A549 (cell line): ENCODE data around the gene CNOT6. TPM values are rescaled to one million over a fixed set of nuclear protein-coding genes. Genes with fewer than 3 reads are reported as not detected.

Source experiments
- ATAC-seq, 2 experiments: fragments of 200-7000 bp in 1 of 2; fragments of >200 bp in 1 of 2; cut with Nextera tagmentation in 1 of 2; cut with Tn5 transposase in 1 of 2; 3 replicates each; pipeline versions ENCODE4 v1.8.0 to v1.9.1; 2018 to 2020; ENCODE audit warnings: mild to moderate bottlenecking in 1 of 2, moderate library complexity in 1 of 2
- CTCF ChIA-PET: fragments of 300-600 bp; sonication (Branson Sonifier 250); formaldehyde crosslinking; extraction: SDS; loops from one replicate; lab custom pipeline; 2021; ENCODE audit warnings: antibody characterized with exemption, inconsistent platforms; lab: Yijun Ruan, JAX
- POLR2A ChIA-PET: fragments of 350-600 bp; formaldehyde crosslinking; extraction: SDS; loops from one replicate; lab custom pipeline; 2021; ENCODE audit warnings: antibody characterized with exemption, inconsistent platforms; lab: Yijun Ruan, JAX
- DNase-seq, 2 experiments: peaks; one replicate each; pipeline versions ENCODE4 v3.0.0 to v3.0.0-alpha.2; 2011 to 2016; ENCODE audit warnings: low read depth in 1 of 2, low spot score in 1 of 2
- FAIRE-seq: peaks from 2 replicates; lab custom pipeline; 2011; peaks lifted over from hg19 to GRCh38; lab: Jason Lieb, UNC
- H3K27ac ChIP-seq, 2 experiments: fragments of >200 bp; sonication (Bioruptor Twin); formaldehyde crosslinking; 3 replicates each; pipeline ENCODE4 v1.5.1; 2016 to 2017
- H3K4me1 ChIP-seq: fragments of >200 bp; sonication (Bioruptor Twin); formaldehyde crosslinking; 3 replicates; pipeline ENCODE4 v1.6.1; 2016
- H3K4me2 ChIP-seq: fragments of >200 bp; sonication (Bioruptor Twin); formaldehyde crosslinking; 3 replicates; pipeline ENCODE4 v1.6.1; 2016
- H3K4me3 ChIP-seq: fragments of >200 bp; sonication (Bioruptor Twin); formaldehyde crosslinking; 3 replicates; pipeline ENCODE4 v1.5.1; 2016
- H3K9me3 ChIP-seq: fragments of >200 bp; sonication (Bioruptor Twin); formaldehyde crosslinking; 3 replicates; pipeline ENCODE4 v1.6.1; 2016
- CBX2 ChIP-seq: fragments of 200-600 bp; sonication (generic); IDR thresholded peaks from 2 replicates; pipeline ENCODE4 v1.6.1; 2016; ENCODE audit warnings: low read depth, mild to moderate bottlenecking, borderline replicate concordance
- CHD2 ChIP-seq: fragments of 150-350 bp; IDR thresholded peaks from 2 replicates; pipeline ENCODE4 v1.6.1; 2014; ENCODE audit warnings: low read length; ENCODE audit not compliant: partially characterized antibody
- CTCF ChIP-seq: fragments of >200 bp; sonication (Bioruptor Twin); formaldehyde crosslinking; IDR thresholded peaks from 3 replicates; pipeline ENCODE4 v1.5.1; 2016
- EHF ChIP-seq: fragments of 250-450 bp; sonication (Bioruptor Pico); IDR thresholded peaks from 2 replicates; pipeline ENCODE4 v1.5.0; 2020; ENCODE audit warnings: mild to moderate bottlenecking
- ELK1 ChIP-seq: fragments of 150-350 bp; IDR thresholded peaks from 2 replicates; pipeline ENCODE4 v1.6.1; 2014; ENCODE audit warnings: low read depth, mild to moderate bottlenecking, low read length
- FOSL2 ChIP-seq, 2 experiments: fragments of 450-650 bp in 1 of 2; fragments of >200 bp in 1 of 2; sonication (Bioruptor Twin) in 1 of 2; formaldehyde crosslinking; IDR thresholded peaks; 2 replicates each; pipeline versions ENCODE4 v1.5.0 to v1.6.1; 2016 to 2020; ENCODE audit warnings: mild to moderate bottlenecking in 1 of 2, moderate library complexity in 1 of 2
- FOXS1 ChIP-seq: fragments of 250-450 bp; sonication (Bioruptor Pico); IDR thresholded peaks from 2 replicates; pipeline ENCODE4 v1.5.0; 2020; ENCODE audit warnings: mild to moderate bottlenecking, moderate library complexity
- GATA3 ChIP-seq: IDR thresholded peaks from 2 replicates; pipeline ENCODE4 v1.6.1; 2012; ENCODE audit warnings: borderline replicate concordance
- HES2 ChIP-seq: fragments of >200 bp; sonication (Bioruptor Twin); formaldehyde crosslinking; IDR thresholded peaks from 2 replicates; pipeline ENCODE4 v1.6.1; 2016
- HOXA7 ChIP-seq: fragments of 250-450 bp; sonication (Bioruptor Pico); IDR thresholded peaks from 2 replicates; pipeline ENCODE4 v1.5.0; 2020; ENCODE audit warnings: mild to moderate bottlenecking, moderate library complexity
- HOXB13 ChIP-seq: fragments of 250-450 bp; sonication (Bioruptor Pico); IDR thresholded peaks from 2 replicates; pipeline ENCODE4 v1.5.0; 2020; ENCODE audit warnings: low read depth, mild to moderate bottlenecking, moderate library complexity
- HOXB5 ChIP-seq: fragments of 250-450 bp; sonication (Bioruptor Pico); IDR thresholded peaks from 2 replicates; pipeline ENCODE4 v1.5.0; 2020; ENCODE audit warnings: mild to moderate bottlenecking, moderate library complexity
- JUN ChIP-seq, 2 experiments: fragments of >200 bp; sonication (Bioruptor Twin); formaldehyde crosslinking; IDR thresholded peaks; 2 replicates in 1 of 2; 3 replicates in 1 of 2; pipeline ENCODE4 v1.6.1; 2016 to 2017
- KDM5A ChIP-seq: fragments of 200-600 bp; sonication (generic); IDR thresholded peaks from 2 replicates; pipeline ENCODE4 v1.6.1; 2016; ENCODE audit warnings: antibody characterized with exemption, mild to moderate bottlenecking
- MAFK ChIP-seq: fragments of 450-650 bp; IDR thresholded peaks from 2 replicates; pipeline ENCODE4 v1.6.1; 2014; ENCODE audit not compliant: partially characterized antibody
- MYC ChIP-seq: IDR thresholded peaks from 2 replicates; pipeline ENCODE4 v1.6.1; 2012; ENCODE audit warnings: mild to moderate bottlenecking, inconsistent platforms, low read length, improper control_type of control experiment, borderline replicate concordance
- NFE2L2 ChIP-seq: fragments of 150-350 bp; conservative IDR thresholded peaks from 2 replicates; pipeline ENCODE4 v1.6.1; 2014; ENCODE audit warnings: low read length
- RAD21 ChIP-seq, 2 experiments: fragments of >200 bp in 1 of 2; sonication (Bioruptor Twin) in 1 of 2; formaldehyde crosslinking in 1 of 2; IDR thresholded peaks in 1 of 2; conservative IDR thresholded peaks in 1 of 2; 2 replicates in 1 of 2; 3 replicates in 1 of 2; pipeline ENCODE4 v1.6.1; 2012 to 2018; ENCODE audit warnings: inconsistent platforms in 1 of 2
- REST ChIP-seq: fragments of 200-600 bp; sonication (generic); IDR thresholded peaks from 2 replicates; pipeline ENCODE4 v1.6.1; 2016; ENCODE audit warnings: antibody characterized with exemption, mild to moderate bottlenecking, moderate library complexity
- RNF2 ChIP-seq: fragments of 200-600 bp; sonication (generic); IDR thresholded peaks from 2 replicates; pipeline ENCODE4 v1.6.1; 2016; ENCODE audit warnings: low read depth, mild to moderate bottlenecking, antibody characterized with exemption, moderate library complexity, borderline replicate concordance
- USF2 ChIP-seq: fragments of 450-650 bp; IDR thresholded peaks from 2 replicates; pipeline ENCODE4 v1.6.1; 2014; ENCODE audit warnings: antibody characterized with exemption
- ZC3H11A ChIP-seq: fragments of 450-650 bp; IDR thresholded peaks from 2 replicates; pipeline ENCODE4 v1.6.1; 2014; ENCODE audit warnings: antibody characterized with exemption, mild to moderate bottlenecking
- whole genome bisulfite sequencing: methylation state at CpG from one replicate; pipeline ENCODE4 v1.1.6; 2017; ENCODE audit errors: missing lambda C conversion rate; 5-methylcytosine and 5-hydroxymethylcytosine counted together
- polyA plus RNA-seq, 4 experiments: library from polyadenylated mRNA; depleted of rRNA in 3 of 4; stranded (reverse); fragments of >200 nt; fragmentation: RNase III in 1 of 4; extraction: RNeasy Plus Mini Kit Qiagen cat#74134 plus additional on column Dnase treatment in 1 of 4; gene quantifications; 2 replicates in 3 of 4; 3 replicates in 1 of 4; pipeline ENCODE4 v1.2.3, GENCODE V29; 2011 to 2017

CNOT6 gene
- polyA plus RNA-seq, 2 of the 4 experiments (the other 2 are of a cell fraction) = 18.2 to 28.5 TPM

GRCh38 chr5:180606215-180606785, 112.1 kb downstream of the CNOT6 start:
- no peak overlapping the region for H3K4me2 ChIP-seq
- TF ChIP-seq RAD21 (conservative IDR thresholded peaks at IDR 0.05 in 1 of 2, IDR thresholded peaks at IDR 0.05 in 1 of 2) (no peak), HES2 (no peak), ELK1 (no peak), HOXB5 (CRISPR knock-in tag) (no peak), HOXA7 (no peak), HOXB13 (CRISPR knock-in tag) (no peak), FOSL2 (IDR thresholded peaks at IDR 0.05) (no peak), FOSL2 (CRISPR knock-in tag; IDR thresholded peaks at IDR 0.05) (no peak), USF2 (no peak), NFE2L2 (no peak), JUN (IDR thresholded peaks at IDR 0.05) (no peak), MYC (no peak), CBX2 (no peak), KDM5A (no peak), RNF2 (no peak), GATA3 (no peak), CHD2 (no peak)
- TF ChIP-seq, all 56 proteins: peak for 0
- no peak overlapping the region for H3K4me3 ChIP-seq
- ChIA-PET POLR2A (no interaction called here), CTCF (interaction anchor here (0.6 to 2.9 kb wide), 29 partner anchors 8 to 478 kb away, joined by 3 to 14 read pairs (median 4); no protein-coding TSS in a partner anchor)
- ATAC-seq (peak in 1 of 2 experiments; percentile 14; a peak in 3 of 6 replicates), DNase-seq (no peak), FAIRE-seq (no peak)
- no peaks in the 10 kb centered on the region for H3K4me1 ChIP-seq
- no peaks in the 10 kb centered on the region for H3K9me3 ChIP-seq
- no peak overlapping the region for H3K27ac ChIP-seq
- 47% methylated on average over 21 of the region's 21 CpGs for WGBS

- TF ChIP-seq FOXS1 (CRISPR knock-in tag) (no peak), CTCF (no peak), GATA3 (no peak), EHF (CRISPR knock-in tag) (no peak), REST (no peak), ZC3H11A (no peak), MAFK (no peak), MYC (no peak)
- FAIRE-seq (no peak), ATAC-seq (no peak), DNase-seq (no peak)
- ChIA-PET CTCF (interaction anchor here (0.7 to 2.4 kb wide), 5 partner anchors 8 to 314 kb away, joined by 3 to 13 read pairs (median 4); no protein-coding TSS in a partner anchor), POLR2A (no interaction called here)
- H3K4me2 ChIP-seq = no peak overlapping the region
- 72% methylated on average over 18 of the region's 18 CpGs for WGBS
- H3K9me3 ChIP-seq = no peaks in the 10 kb centered on the region
- H3K27ac ChIP-seq = no peak overlapping the region
- no peaks in the 10 kb centered on the region for H3K4me1 ChIP-seq
- no peak overlapping the region for H3K4me3 ChIP-seq
Measured at GRCh38 chr5:180607861-180608571, 113.8 kb downstream of the CNOT6 start.
